A549 (cell line): ENCODE measurements around the gene HOXA10. TPM values are rescaled to one million over a fixed set of nuclear protein-coding genes. Genes with fewer than 3 reads are reported as not detected.

Source experiments
- ATAC-seq, 2 experiments: fragments of 200-7000 bp in 1 of 2; fragments of >200 bp in 1 of 2; cut with Nextera tagmentation in 1 of 2; cut with Tn5 transposase in 1 of 2; 3 replicates each; pipeline versions ENCODE4 v1.8.0 to v1.9.1; 2018 to 2020; ENCODE audit warnings: mild to moderate bottlenecking in 1 of 2, moderate library complexity in 1 of 2
- CTCF ChIA-PET: fragments of 300-600 bp; sonication (Branson Sonifier 250); formaldehyde crosslinking; extraction: SDS; loops from one replicate; lab custom pipeline; 2021; ENCODE audit warnings: antibody characterized with exemption, inconsistent platforms; lab: Yijun Ruan, JAX
- POLR2A ChIA-PET: fragments of 350-600 bp; formaldehyde crosslinking; extraction: SDS; loops from one replicate; lab custom pipeline; 2021; ENCODE audit warnings: antibody characterized with exemption, inconsistent platforms; lab: Yijun Ruan, JAX
- DNase-seq, 2 experiments: peaks; one replicate each; pipeline versions ENCODE4 v3.0.0 to v3.0.0-alpha.2; 2011 to 2016; ENCODE audit warnings: low read depth in 1 of 2, low spot score in 1 of 2
- FAIRE-seq: peaks from 2 replicates; lab custom pipeline; 2011; peaks lifted over from hg19 to GRCh38; lab: Jason Lieb, UNC
- H3K27ac ChIP-seq, 2 experiments: fragments of >200 bp; sonication (Bioruptor Twin); formaldehyde crosslinking; 3 replicates each; pipeline ENCODE4 v1.5.1; 2016 to 2017
- H3K4me1 ChIP-seq: fragments of >200 bp; sonication (Bioruptor Twin); formaldehyde crosslinking; 3 replicates; pipeline ENCODE4 v1.6.1; 2016
- H3K4me2 ChIP-seq: fragments of >200 bp; sonication (Bioruptor Twin); formaldehyde crosslinking; 3 replicates; pipeline ENCODE4 v1.6.1; 2016
- H3K4me3 ChIP-seq: fragments of >200 bp; sonication (Bioruptor Twin); formaldehyde crosslinking; 3 replicates; pipeline ENCODE4 v1.5.1; 2016
- H3K9me3 ChIP-seq: fragments of >200 bp; sonication (Bioruptor Twin); formaldehyde crosslinking; 3 replicates; pipeline ENCODE4 v1.6.1; 2016
- CEBPB ChIP-seq, 2 experiments: fragments of >200 bp in 1 of 2; sonication (Bioruptor Twin) in 1 of 2; formaldehyde crosslinking in 1 of 2; IDR thresholded peaks; 2 replicates each; pipeline ENCODE4 v1.6.1; 2012 to 2016
- CHD4 ChIP-seq: fragments of 200-600 bp; sonication (generic); IDR thresholded peaks from 2 replicates; pipeline ENCODE4 v1.6.1; 2016; ENCODE audit warnings: antibody characterized with exemption, mild to moderate bottlenecking, borderline replicate concordance
- EP300 ChIP-seq, 2 experiments: fragments of >200 bp; sonication (Bioruptor Twin); formaldehyde crosslinking; IDR thresholded peaks; 2 replicates in 1 of 2; 3 replicates in 1 of 2; pipeline ENCODE4 v1.6.1; 2016 to 2017
- FOSL2 ChIP-seq, 2 experiments: fragments of 450-650 bp in 1 of 2; fragments of >200 bp in 1 of 2; sonication (Bioruptor Twin) in 1 of 2; formaldehyde crosslinking; IDR thresholded peaks; 2 replicates each; pipeline versions ENCODE4 v1.5.0 to v1.6.1; 2016 to 2020; ENCODE audit warnings: mild to moderate bottlenecking in 1 of 2, moderate library complexity in 1 of 2
- FOXS1 ChIP-seq: fragments of 250-450 bp; sonication (Bioruptor Pico); IDR thresholded peaks from 2 replicates; pipeline ENCODE4 v1.5.0; 2020; ENCODE audit warnings: mild to moderate bottlenecking, moderate library complexity
- HOXB5 ChIP-seq: fragments of 250-450 bp; sonication (Bioruptor Pico); IDR thresholded peaks from 2 replicates; pipeline ENCODE4 v1.5.0; 2020; ENCODE audit warnings: mild to moderate bottlenecking, moderate library complexity
- KDM1A ChIP-seq: fragments of 200-600 bp; sonication (generic); IDR thresholded peaks from 2 replicates; pipeline ENCODE4 v1.6.1; 2016; ENCODE audit warnings: low read depth, mild to moderate bottlenecking
- MYC ChIP-seq: IDR thresholded peaks from 2 replicates; pipeline ENCODE4 v1.6.1; 2012; ENCODE audit warnings: mild to moderate bottlenecking, inconsistent platforms, low read length, improper control_type of control experiment, borderline replicate concordance
- RFX5 ChIP-seq: fragments of 450-650 bp; IDR thresholded peaks from 2 replicates; pipeline ENCODE4 v1.7.1; 2014; ENCODE audit warnings: antibody characterized with exemption, mild to moderate bottlenecking, moderate library complexity
- RNF2 ChIP-seq: fragments of 200-600 bp; sonication (generic); IDR thresholded peaks from 2 replicates; pipeline ENCODE4 v1.6.1; 2016; ENCODE audit warnings: low read depth, mild to moderate bottlenecking, antibody characterized with exemption, moderate library complexity, borderline replicate concordance
- SREBF2 ChIP-seq: fragments of 450-650 bp; IDR thresholded peaks from 2 replicates; pipeline ENCODE4 v1.6.1; 2014; ENCODE audit warnings: mild to moderate bottlenecking, moderate library complexity
- ZFP36 ChIP-seq: fragments of 450-650 bp; IDR thresholded peaks from 2 replicates; pipeline ENCODE4 v1.6.1; 2014; ENCODE audit warnings: borderline replicate concordance; ENCODE audit not compliant: partially characterized antibody
- ZSCAN20 ChIP-seq: fragments of 250-450 bp; sonication (Bioruptor Pico); IDR thresholded peaks from 2 replicates; pipeline ENCODE4 v1.8.0; 2022; ENCODE audit warnings: mild to moderate bottlenecking, moderate library complexity
- WGBS: methylation state at CpG from one replicate; pipeline ENCODE4 v1.1.6; 2017; ENCODE audit errors: missing lambda C conversion rate; 5-methylcytosine and 5-hydroxymethylcytosine counted together
- polyA plus RNA-seq, 4 experiments: library from polyadenylated mRNA; depleted of rRNA in 3 of 4; stranded (reverse); fragments of >200 nt; fragmentation: RNase III in 1 of 4; extraction: RNeasy Plus Mini Kit Qiagen cat#74134 plus additional on column Dnase treatment in 1 of 4; gene quantifications; 2 replicates in 3 of 4; 3 replicates in 1 of 4; pipeline ENCODE4 v1.2.3, GENCODE V29; 2011 to 2017
- TF ChIP-seq, protein P1 (sequence below): fragments of 250-450 bp; sonication (Bioruptor Pico); IDR thresholded peaks from 2 replicates; pipeline ENCODE4 v1.5.0; 2021; ENCODE audit warnings: mild to moderate bottlenecking, moderate library complexity, borderline replicate concordance
- TF ChIP-seq, protein P2 (sequence below): fragments of >200 bp; sonication (Bioruptor Twin); formaldehyde crosslinking; IDR thresholded peaks from 3 replicates; pipeline ENCODE4 v1.6.1; 2016
- TF ChIP-seq, protein P3 (sequence below): fragments of 250-450 bp; sonication (Bioruptor Pico); IDR thresholded peaks from 2 replicates; pipeline ENCODE4 v1.5.0; 2020; ENCODE audit warnings: low read depth, mild to moderate bottlenecking, moderate library complexity
- TF ChIP-seq, protein P4 (sequence below): fragments of >200 bp; sonication (Bioruptor Twin); formaldehyde crosslinking; IDR thresholded peaks from 3 replicates; pipeline ENCODE4 v1.5.1; 2016

HOXA10 gene
- polyA plus RNA-seq, 2 of the 4 experiments (the other 2 are of a cell fraction): 5.2 to 7.7 TPM

DNA sequence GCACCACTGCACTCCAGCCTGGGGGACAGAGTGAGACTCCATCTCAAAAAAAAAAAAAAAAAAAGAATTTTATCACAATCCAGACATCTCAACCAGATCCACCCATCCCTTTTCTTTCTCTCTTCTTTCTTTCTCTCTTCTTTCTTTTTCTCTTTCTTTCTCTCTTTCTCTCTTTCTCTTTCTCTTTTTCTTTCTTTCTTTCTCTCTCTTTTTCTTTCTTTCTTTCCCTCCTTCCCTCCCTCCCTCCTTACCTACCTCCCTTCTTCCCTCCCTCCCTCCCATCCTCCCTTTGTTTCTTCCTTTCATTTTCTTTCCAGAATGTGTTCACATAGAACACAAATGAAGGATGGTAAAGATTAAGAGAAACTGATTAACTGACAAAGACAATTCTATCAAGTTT lies 43.8 kb upstream of the HOXA10 start:
- H3K4me2 ChIP-seq: no peak overlapping the region
- H3K4me3 ChIP-seq: no peak overlapping the region
- peaks cover 3% of the 10 kb centered on the region; the same call in 1 of the 3 replicates for H3K4me1 ChIP-seq
- H3K9me3 ChIP-seq: no peaks in the 10 kb centered on the region
- ChIA-PET CTCF (interaction anchor here (0.8 to 2.9 kb wide), 3 partner anchors 7 to 39 kb away, joined by 3 to 10 read pairs (median 4); partner anchors contain the start of gene HOXA13), POLR2A (no interaction called here)
- DNase-seq: no peak
- TF ChIP-seq SREBF2 (no peak), ZSCAN20 (CRISPR knock-in tag) (no peak), CHD4 (no peak)
- no peak for ATAC-seq
- no peak overlapping the region for H3K27ac ChIP-seq
- no peak for FAIRE-seq

DNA sequence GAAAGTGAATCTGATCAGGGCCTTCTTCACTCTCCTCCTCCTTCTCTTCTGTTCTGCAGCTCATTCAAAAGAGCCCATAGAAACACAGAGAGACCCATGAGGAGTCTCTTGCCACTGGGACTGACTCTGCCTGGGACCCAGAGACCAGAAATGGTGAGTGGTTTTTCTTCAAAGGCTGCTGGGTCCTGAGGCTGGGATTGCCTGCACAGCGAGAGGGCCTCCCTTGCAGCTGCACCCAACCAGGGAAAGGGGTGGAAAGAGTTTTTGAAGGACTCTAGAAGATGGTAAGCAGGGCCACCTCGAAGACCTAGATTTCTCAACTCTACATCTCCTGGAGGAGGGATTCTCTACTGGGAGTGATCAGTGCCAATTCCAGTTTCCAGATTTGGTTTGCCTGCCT lies 41.2 kb upstream of the HOXA10 start:
- FAIRE-seq: no peak
- H3K4me1 ChIP-seq: peaks cover 8% of the 10 kb centered on the region; the same call in 2 of the 3 replicates
- no peak for ATAC-seq
- no peaks in the 10 kb centered on the region for H3K9me3 ChIP-seq
- ChIA-PET POLR2A (no interaction called here), CTCF (interaction anchor here (0.8 to 1.8 kb wide), 3 partner anchors 11 to 559 kb away, joined by 3 to 6 read pairs (median 3); no protein-coding TSS in a partner anchor)
- WGBS: 44% methylated on average over 2 of the region's 2 CpGs
- H3K4me3 ChIP-seq: no peak overlapping the region
- no peak overlapping the region for H3K4me2 ChIP-seq
- no peak for DNase-seq
- no peak for TF ChIP-seq RFX5
- TF ChIP-seq FOSL2 (IDR thresholded peaks at IDR 0.05): no peak
- TF ChIP-seq FOSL2 (CRISPR knock-in tag; IDR thresholded peaks at IDR 0.05): no peak
- no peak for TF ChIP-seq CHD4
- TF ChIP-seq RNF2: no peak
- TF ChIP-seq MYC: no peak
- no peak for TF ChIP-seq KDM1A
- TF ChIP-seq, protein P1, sequence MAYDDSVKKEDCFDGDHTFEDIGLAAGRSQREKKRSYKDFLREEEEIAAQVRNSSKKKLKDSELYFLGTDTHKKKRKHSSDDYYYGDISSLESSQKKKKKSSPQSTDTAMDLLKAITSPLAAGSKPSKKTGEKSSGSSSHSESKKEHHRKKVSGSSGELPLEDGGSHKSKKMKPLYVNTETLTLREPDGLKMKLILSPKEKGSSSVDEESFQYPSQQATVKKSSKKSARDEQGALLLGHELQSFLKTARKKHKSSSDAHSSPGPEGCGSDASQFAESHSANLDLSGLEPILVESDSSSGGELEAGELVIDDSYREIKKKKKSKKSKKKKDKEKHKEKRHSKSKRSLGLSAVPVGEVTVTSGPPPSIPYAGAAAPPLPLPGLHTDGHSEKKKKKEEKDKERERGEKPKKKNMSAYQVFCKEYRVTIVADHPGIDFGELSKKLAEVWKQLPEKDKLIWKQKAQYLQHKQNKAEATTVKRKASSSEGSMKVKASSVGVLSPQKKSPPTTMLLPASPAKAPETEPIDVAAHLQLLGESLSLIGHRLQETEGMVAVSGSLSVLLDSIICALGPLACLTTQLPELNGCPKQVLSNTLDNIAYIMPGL (CRISPR knock-in tag): no peak
- TF ChIP-seq, protein P2, sequence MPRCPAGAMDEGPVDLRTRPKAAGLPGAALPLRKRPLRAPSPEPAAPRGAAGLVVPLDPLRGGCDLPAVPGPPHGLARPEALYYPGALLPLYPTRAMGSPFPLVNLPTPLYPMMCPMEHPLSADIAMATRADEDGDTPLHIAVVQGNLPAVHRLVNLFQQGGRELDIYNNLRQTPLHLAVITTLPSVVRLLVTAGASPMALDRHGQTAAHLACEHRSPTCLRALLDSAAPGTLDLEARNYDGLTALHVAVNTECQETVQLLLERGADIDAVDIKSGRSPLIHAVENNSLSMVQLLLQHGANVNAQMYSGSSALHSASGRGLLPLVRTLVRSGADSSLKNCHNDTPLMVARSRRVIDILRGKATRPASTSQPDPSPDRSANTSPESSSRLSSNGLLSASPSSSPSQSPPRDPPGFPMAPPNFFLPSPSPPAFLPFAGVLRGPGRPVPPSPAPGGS: no peak
- no peak for TF ChIP-seq HOXB5 (CRISPR knock-in tag)
- no peak for TF ChIP-seq EP300 (IDR thresholded peaks at IDR 0.05)
- TF ChIP-seq, protein P3, sequence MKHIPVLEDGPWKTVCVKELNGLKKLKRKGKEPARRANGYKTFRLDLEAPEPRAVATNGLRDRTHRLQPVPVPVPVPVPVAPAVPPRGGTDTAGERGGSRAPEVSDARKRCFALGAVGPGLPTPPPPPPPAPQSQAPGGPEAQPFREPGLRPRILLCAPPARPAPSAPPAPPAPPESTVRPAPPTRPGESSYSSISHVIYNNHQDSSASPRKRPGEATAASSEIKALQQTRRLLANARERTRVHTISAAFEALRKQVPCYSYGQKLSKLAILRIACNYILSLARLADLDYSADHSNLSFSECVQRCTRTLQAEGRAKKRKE (CRISPR knock-in tag): no peak
- no peak for TF ChIP-seq ZFP36
- no peak for TF ChIP-seq CEBPB (IDR thresholded peaks at IDR 0.05)
- TF ChIP-seq, protein P4, sequence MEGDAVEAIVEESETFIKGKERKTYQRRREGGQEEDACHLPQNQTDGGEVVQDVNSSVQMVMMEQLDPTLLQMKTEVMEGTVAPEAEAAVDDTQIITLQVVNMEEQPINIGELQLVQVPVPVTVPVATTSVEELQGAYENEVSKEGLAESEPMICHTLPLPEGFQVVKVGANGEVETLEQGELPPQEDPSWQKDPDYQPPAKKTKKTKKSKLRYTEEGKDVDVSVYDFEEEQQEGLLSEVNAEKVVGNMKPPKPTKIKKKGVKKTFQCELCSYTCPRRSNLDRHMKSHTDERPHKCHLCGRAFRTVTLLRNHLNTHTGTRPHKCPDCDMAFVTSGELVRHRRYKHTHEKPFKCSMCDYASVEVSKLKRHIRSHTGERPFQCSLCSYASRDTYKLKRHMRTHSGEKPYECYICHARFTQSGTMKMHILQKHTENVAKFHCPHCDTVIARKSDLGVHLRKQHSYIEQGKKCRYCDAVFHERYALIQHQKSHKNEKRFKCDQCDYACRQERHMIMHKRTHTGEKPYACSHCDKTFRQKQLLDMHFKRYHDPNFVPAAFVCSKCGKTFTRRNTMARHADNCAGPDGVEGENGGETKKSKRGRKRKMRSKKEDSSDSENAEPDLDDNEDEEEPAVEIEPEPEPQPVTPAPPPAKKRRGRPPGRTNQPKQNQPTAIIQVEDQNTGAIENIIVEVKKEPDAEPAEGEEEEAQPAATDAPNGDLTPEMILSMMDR: no peak
- TF ChIP-seq FOXS1 (CRISPR knock-in tag): no peak
- no peak overlapping the region for H3K27ac ChIP-seq
